ENCODE results near the gene CCNY. TPM values are rescaled to one million over a fixed set of nuclear protein-coding genes. Genes with fewer than 3 reads are reported as not detected.

The CCNY gene
- total RNA-seq, 4 donors from 2014 or later, result 37.5 to 56.3 (median 43.9) TPM

- Histone ChIP-seq H3K4me3 (replicated peaks in 1 of 3) (no peak overlapping the region), H3K27ac (no peak overlapping the region), H3K27me3 (no peaks in the 10 kb centered on the region), H3K36me3 (no peaks in the 10 kb centered on the region), H3K9me3 (no peaks in the 10 kb centered on the region), H3K4me1 (peaks cover 0 to 2% of the 10 kb centered on the region in 2 donors)
- intact Hi-C loops (cut with DNase I), result no loop called here
- no peak for TF ChIP-seq POLR2A (IDR thresholded peaks at IDR 0.05)
- 65 to 67% methylated on average over 2 of the region's 2 CpGs for WGBS, 2 donors
- no peak for DNase-seq
Observed at GRCh38 chr10:35613107-35613440, 276.8 kb downstream of the CCNY start.

- Histone ChIP-seq H3K4me3 (replicated peaks in 1 of 3) (no peak overlapping the region), H3K4me1 (no peaks in the 10 kb centered on the region), H3K27me3 (no peaks in the 10 kb centered on the region), H3K36me3 (no peaks in the 10 kb centered on the region), H3K27ac (no peak overlapping the region), H3K9me3 (no peaks in the 10 kb centered on the region)
- TF ChIP-seq CTCF (IDR thresholded peaks at IDR 0.05), result peak in 3 of 6 experiments; percentile 29 to 35 (median 34)
- TF ChIP-seq POLR2A (IDR thresholded peaks at IDR 0.05), result no peak
- intact Hi-C loops (cut with DNase I), result no loop called here
- DNase-seq, result no peak
- 51 to 55% methylated on average over 8 of the region's 8 CpGs for WGBS, 2 donors
Observed at GRCh38 chr10:35613597-35614226, 277.4 kb downstream of the CCNY start.

GRCh38 chr10:35614312-35614711 is 278.0 kb downstream of the CCNY start:
- H3K4me3 ChIP-seq (replicated peaks in 1 of 3), result no peak overlapping the region
- TF ChIP-seq CTCF (IDR thresholded peaks at IDR 0.05) (no peak), POLR2A (IDR thresholded peaks at IDR 0.05) (no peak)
- H3K9me3 ChIP-seq, result no peaks in the 10 kb centered on the region
- no peaks in the 10 kb centered on the region for H3K4me1 ChIP-seq
- DNase-seq, result no peak
- no peaks in the 10 kb centered on the region for H3K27me3 ChIP-seq
- H3K36me3 ChIP-seq, result no peaks in the 10 kb centered on the region
- no peak overlapping the region for H3K27ac ChIP-seq
- WGBS, 2 donors, result 48 to 66% methylated on average over 5 of the region's 5 CpGs
- intact Hi-C loops (cut with DNase I), result no loop called here

Other genes starting within 250 kb of the CCNY start
- 10 to 100 TPM; 16.5 to 19.0 (median 18.2) TPM for gene CUL2, start 246.2 kb upstream of the CCNY start, total RNA-seq
- gene CREM, start 209.7 kb upstream of the CCNY start, total RNA-seq, result 10 to 100 TPM; 39.9 to 64.4 (median 50.5) TPM